Measurements from ENCODE around the gene MPRIP.

- TF ChIP-seq CTCF (IDR thresholded peaks at IDR 0.05) (no peak), POLR2A (IDR thresholded peaks at IDR 0.05) (no peak)
These were observed 21.4 kb upstream of the MPRIP start for GRCh38 chr17:17020821-17021193.
